HepG2 (cell line): Measurements from ENCODE around the gene JPT1. TPM values are rescaled to one million over a fixed set of nuclear protein-coding genes. Genes with fewer than 3 reads are reported as not detected.

Source experiments
- DR1 ChIP-seq: sonication (generic); formaldehyde crosslinking; IDR thresholded peaks from 2 replicates; pipeline ENCODE4 v1.8.0; 2021; ENCODE audit warnings: mild to moderate bottlenecking, missing genetic modification reagents, inconsistent platforms
- HCFC1 ChIP-seq: fragments of 150-350 bp; IDR thresholded peaks from 2 replicates; pipeline ENCODE4 v1.6.1; 2014; ENCODE audit warnings: low read depth, low read length
- HNRNPLL ChIP-seq: fragments of 200-400 bp; formaldehyde crosslinking; IDR thresholded peaks from 2 replicates; pipeline ENCODE4 v1.6.1; 2017; ENCODE audit warnings: mild to moderate bottlenecking, low read depth, low read length; ENCODE audit not compliant: poor library complexity, severe bottlenecking
- NFRKB ChIP-seq: fragments of 450-650 bp; IDR thresholded peaks from 2 replicates; pipeline ENCODE4 v1.6.1; 2017
- NONO ChIP-seq, 2 experiments: fragments of 450-650 bp in 1 of 2; sonication (generic) in 1 of 2; formaldehyde crosslinking in 1 of 2; IDR thresholded peaks in 1 of 2; conservative IDR thresholded peaks in 1 of 2; 2 replicates each; pipeline versions ENCODE4 v1.6.1 to v1.8.0; 2017 to 2022; ENCODE audit warnings: mild to moderate bottlenecking in 1 of 2, missing genetic modification reagents in 1 of 2, moderate library complexity in 1 of 2
- NR2C2 ChIP-seq: sonication (generic); formaldehyde crosslinking; IDR thresholded peaks from 2 replicates; pipeline ENCODE4 v1.4.0; 2020; ENCODE audit warnings: missing genetic modification reagents, mild to moderate bottlenecking, moderate library complexity, borderline replicate concordance
- PHB2 ChIP-seq: fragments of 450-650 bp; IDR thresholded peaks from 2 replicates; pipeline ENCODE4 v1.6.1; 2018; ENCODE audit not compliant: partially characterized antibody
- SOX13 ChIP-seq, 3 experiments: fragments of 450-650 bp in 1 of 3; sonication (generic) in 1 of 3; formaldehyde crosslinking in 1 of 3; IDR thresholded peaks in 2 of 3; conservative IDR thresholded peaks in 1 of 3; 2 replicates each; pipeline versions ENCODE4 v1.5.0 to v1.6.1; 2016 to 2020; ENCODE audit warnings: antibody characterized with exemption in 1 of 3, mild to moderate bottlenecking in 1 of 3, missing compliant biosample characterization in 1 of 3, missing genetic modification reagents in 1 of 3, moderate library complexity in 1 of 3
- SP5 ChIP-seq: IDR thresholded peaks from 2 replicates; pipeline ENCODE4 v1.6.1; 2016; ENCODE audit warnings: low read depth, borderline replicate concordance
- STAT5B ChIP-seq: sonication (generic); formaldehyde crosslinking; IDR thresholded peaks from 2 replicates; pipeline ENCODE4 v1.4.0; 2020; ENCODE audit warnings: missing genetic modification reagents
- XBP1 ChIP-seq: sonication (generic); formaldehyde crosslinking; IDR thresholded peaks from 2 replicates; pipeline ENCODE4 v1.5.0; 2020; ENCODE audit warnings: missing genetic modification reagents
- ZFP36L2 ChIP-seq: sonication (generic); formaldehyde crosslinking; IDR thresholded peaks from 2 replicates; pipeline ENCODE4 v1.4.0; 2020; ENCODE audit warnings: missing genetic modification reagents
- ZNF20 ChIP-seq: sonication (generic); formaldehyde crosslinking; IDR thresholded peaks from 2 replicates; pipeline ENCODE4 v1.4.0; 2020; ENCODE audit warnings: mild to moderate bottlenecking, moderate library complexity, missing genetic modification reagents
- ZNF205 ChIP-seq: IDR thresholded peaks from 2 replicates; pipeline ENCODE4 v1.6.1; 2018; ENCODE audit warnings: missing biosample characterization, missing genetic modification reagents
- ZNF230 ChIP-seq: sonication (generic); formaldehyde crosslinking; IDR thresholded peaks from 2 replicates; pipeline ENCODE4 v1.4.0; 2020; ENCODE audit warnings: mild to moderate bottlenecking, missing genetic modification reagents
- ZNF441 ChIP-seq: sonication (generic); formaldehyde crosslinking; IDR thresholded peaks from 2 replicates; pipeline ENCODE4 v1.7.0; 2021; ENCODE audit warnings: missing genetic modification reagents, borderline replicate concordance
- ZNF510 ChIP-seq: sonication (generic); formaldehyde crosslinking; IDR thresholded peaks from 2 replicates; pipeline ENCODE4 v1.4.0; 2020; ENCODE audit warnings: low read depth, mild to moderate bottlenecking, missing genetic modification reagents
- ZNF678 ChIP-seq: sonication (generic); formaldehyde crosslinking; IDR thresholded peaks from 2 replicates; pipeline ENCODE4 v1.4.0; 2020; ENCODE audit warnings: mild to moderate bottlenecking, missing genetic modification reagents
- ZNF749 ChIP-seq: sonication (generic); formaldehyde crosslinking; IDR thresholded peaks from 2 replicates; pipeline ENCODE4 v1.8.0; 2022; ENCODE audit warnings: mild to moderate bottlenecking, missing genetic modification reagents, moderate library complexity, borderline replicate concordance
- ZSCAN22 ChIP-seq: sonication (generic); formaldehyde crosslinking; IDR thresholded peaks from 2 replicates; pipeline ENCODE4 v1.4.0; 2020; ENCODE audit warnings: mild to moderate bottlenecking, missing genetic modification reagents
- ZSCAN25 ChIP-seq: sonication (generic); formaldehyde crosslinking; IDR thresholded peaks from 2 replicates; pipeline ENCODE4 v1.8.0; 2022; ENCODE audit warnings: mild to moderate bottlenecking, missing genetic modification reagents
- polyA plus RNA-seq, 8 experiments: library from polyadenylated mRNA; depleted of rRNA in 3 of 8; stranded (reverse) in 7 of 8; unstranded in 1 of 8; fragments of >200 nt; fragmentation: Illumina TruSeq in 4 of 8; extraction: Trizol in 4 of 8; gene quantifications; 2 replicates each; pipeline versions ENCODE4 v1.2.1 to v1.2.3, GENCODE V29; 2011 to 2016; ENCODE audit warnings: low read depth in 4 of 8, missing spikeins in 1 of 8, mixed read lengths in 1 of 8; ENCODE audit not compliant: insufficient read depth in 1 of 8
- total RNA-seq, 5 experiments: library from RNA; depleted of rRNA; stranded (reverse); fragments of >200 nt; fragmentation: Illumina TruSeq; extraction: Trizol; gene quantifications; 2 replicates each; pipeline ENCODE4 v1.2.3, GENCODE V29; 2016; ENCODE audit warnings: low read depth in 1 of 5
- TF ChIP-seq, protein P1 (sequence below): sonication (generic); formaldehyde crosslinking; IDR thresholded peaks from 2 replicates; pipeline ENCODE4 v1.4.0; 2020; ENCODE audit warnings: missing genetic modification reagents
- TF ChIP-seq, protein P2 (sequence below): sonication (generic); formaldehyde crosslinking; IDR thresholded peaks from 2 replicates; pipeline ENCODE4 v1.4.0; 2020; ENCODE audit warnings: missing genetic modification reagents, mild to moderate bottlenecking, borderline replicate concordance
- TF ChIP-seq, protein P3 (sequence below): sonication (generic); formaldehyde crosslinking; IDR thresholded peaks from 2 replicates; pipeline ENCODE4 v1.5.1; 2020; ENCODE audit warnings: mild to moderate bottlenecking, moderate library complexity, missing genetic modification reagents
- TF ChIP-seq, protein P4 (sequence below): sonication (generic); formaldehyde crosslinking; IDR thresholded peaks from 2 replicates; pipeline ENCODE4 v1.4.0; 2020; ENCODE audit warnings: mild to moderate bottlenecking, missing genetic modification reagents

JPT1 gene
- total and polyA plus RNA-seq, 2 of the 13 experiments (the other 11 are each of a cell fraction or from before 2014, with no cell fraction given): 43.3 to 256 TPM

DNA sequence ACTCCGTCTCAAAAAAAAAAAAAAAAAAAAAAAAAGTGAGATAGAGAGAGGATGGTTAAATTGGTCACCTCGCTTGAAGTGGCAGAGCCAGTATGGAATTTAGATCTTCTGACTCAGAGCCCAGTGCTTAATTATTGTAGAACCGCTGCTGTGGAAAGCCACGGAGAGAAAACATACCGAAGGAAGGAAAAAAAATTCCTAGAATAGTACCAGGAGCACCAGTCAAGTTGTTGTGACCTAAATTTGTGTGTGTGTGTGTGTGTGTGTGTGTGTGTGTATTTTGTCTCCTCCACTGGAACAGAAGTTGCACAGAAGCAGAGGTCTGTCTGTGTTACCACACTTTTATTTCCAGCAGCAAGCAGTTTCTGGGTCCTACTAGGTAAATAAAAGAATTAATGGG lies 40.6 kb upstream of the JPT1 start (continued):
- TF ChIP-seq, protein P1, sequence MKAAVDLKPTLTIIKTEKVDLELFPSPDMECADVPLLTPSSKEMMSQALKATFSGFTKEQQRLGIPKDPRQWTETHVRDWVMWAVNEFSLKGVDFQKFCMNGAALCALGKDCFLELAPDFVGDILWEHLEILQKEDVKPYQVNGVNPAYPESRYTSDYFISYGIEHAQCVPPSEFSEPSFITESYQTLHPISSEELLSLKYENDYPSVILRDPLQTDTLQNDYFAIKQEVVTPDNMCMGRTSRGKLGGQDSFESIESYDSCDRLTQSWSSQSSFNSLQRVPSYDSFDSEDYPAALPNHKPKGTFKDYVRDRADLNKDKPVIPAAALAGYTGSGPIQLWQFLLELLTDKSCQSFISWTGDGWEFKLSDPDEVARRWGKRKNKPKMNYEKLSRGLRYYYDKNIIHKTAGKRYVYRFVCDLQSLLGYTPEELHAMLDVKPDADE: no peak
- TF ChIP-seq ZNF441: 0 out of 2 replicates have a peak, but pooled peaks have one; percentile 41
- TF ChIP-seq NONO (IDR thresholded peaks at IDR 0.05): no peak
- no peak for TF ChIP-seq NONO (CRISPR knock-in tag; conservative IDR thresholded peaks at IDR 0.05)
- no peak for TF ChIP-seq SP5 (CRISPR knock-in tag)
- TF ChIP-seq DR1 (CRISPR knock-in tag): no peak
- TF ChIP-seq SOX13 (IDR thresholded peaks at IDR 0.05): no peak
- no peak for TF ChIP-seq SOX13 (CRISPR knock-in tag; conservative IDR thresholded peaks at IDR 0.05 in 1 of 2, IDR thresholded peaks at IDR 0.05 in 1 of 2)
- 0 out of 2 replicates have a peak, but pooled peaks have one; percentile 37 for TF ChIP-seq ZNF510 (CRISPR knock-in tag)
- TF ChIP-seq, protein P2, sequence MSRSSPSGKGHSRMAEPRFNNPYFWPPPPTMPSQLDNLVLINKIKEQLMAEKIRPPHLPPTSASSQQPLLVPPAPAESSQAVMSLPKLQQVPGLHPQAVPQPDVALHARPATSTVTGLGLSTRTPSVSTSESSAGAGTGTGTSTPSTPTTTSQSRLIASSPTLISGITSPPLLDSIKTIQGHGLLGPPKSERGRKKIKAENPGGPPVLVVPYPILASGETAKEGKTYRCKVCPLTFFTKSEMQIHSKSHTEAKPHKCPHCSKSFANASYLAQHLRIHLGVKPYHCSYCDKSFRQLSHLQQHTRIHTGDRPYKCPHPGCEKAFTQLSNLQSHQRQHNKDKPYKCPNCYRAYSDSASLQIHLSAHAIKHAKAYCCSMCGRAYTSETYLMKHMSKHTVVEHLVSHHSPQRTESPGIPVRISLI (CRISPR knock-in tag): peak; percentile 61; the same call in 1 of the 2 replicates
- TF ChIP-seq, protein P3, sequence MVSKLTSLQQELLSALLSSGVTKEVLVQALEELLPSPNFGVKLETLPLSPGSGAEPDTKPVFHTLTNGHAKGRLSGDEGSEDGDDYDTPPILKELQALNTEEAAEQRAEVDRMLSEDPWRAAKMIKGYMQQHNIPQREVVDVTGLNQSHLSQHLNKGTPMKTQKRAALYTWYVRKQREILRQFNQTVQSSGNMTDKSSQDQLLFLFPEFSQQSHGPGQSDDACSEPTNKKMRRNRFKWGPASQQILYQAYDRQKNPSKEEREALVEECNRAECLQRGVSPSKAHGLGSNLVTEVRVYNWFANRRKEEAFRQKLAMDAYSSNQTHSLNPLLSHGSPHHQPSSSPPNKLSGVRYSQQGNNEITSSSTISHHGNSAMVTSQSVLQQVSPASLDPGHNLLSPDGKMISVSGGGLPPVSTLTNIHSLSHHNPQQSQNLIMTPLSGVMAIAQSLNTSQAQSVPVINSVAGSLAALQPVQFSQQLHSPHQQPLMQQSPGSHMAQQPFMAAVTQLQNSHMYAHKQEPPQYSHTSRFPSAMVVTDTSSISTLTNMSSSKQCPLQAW: no peak
- no peak for TF ChIP-seq ZNF749 (CRISPR knock-in tag)
- TF ChIP-seq PHB2: no peak
- TF ChIP-seq ZNF678 (CRISPR knock-in tag): no peak
- TF ChIP-seq, protein P4, sequence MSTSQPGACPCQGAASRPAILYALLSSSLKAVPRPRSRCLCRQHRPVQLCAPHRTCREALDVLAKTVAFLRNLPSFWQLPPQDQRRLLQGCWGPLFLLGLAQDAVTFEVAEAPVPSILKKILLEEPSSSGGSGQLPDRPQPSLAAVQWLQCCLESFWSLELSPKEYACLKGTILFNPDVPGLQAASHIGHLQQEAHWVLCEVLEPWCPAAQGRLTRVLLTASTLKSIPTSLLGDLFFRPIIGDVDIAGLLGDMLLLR: no peak
- no peak for TF ChIP-seq ZNF20
- no peak for TF ChIP-seq HCFC1
- TF ChIP-seq ZNF205: no peak
- TF ChIP-seq HNRNPLL: no peak
- TF ChIP-seq NFRKB: no peak
- TF ChIP-seq ZNF230 (CRISPR knock-in tag): no peak
- TF ChIP-seq ZSCAN25: no peak
- no peak for TF ChIP-seq XBP1
- TF ChIP-seq ZFP36L2 (CRISPR knock-in tag): no peak
- no peak for TF ChIP-seq STAT5B
- TF ChIP-seq NR2C2: no peak
- TF ChIP-seq ZSCAN22: no peak
- TF ChIP-seq, all 625 proteins: peak for 4
